ENCODE data around the gene SBF1. TPM values are rescaled to one million over a fixed set of nuclear protein-coding genes. Genes with fewer than 3 reads are reported as not detected.

SBF1 gene
- total RNA-seq, 2 experiments from 2014 or later: 192 to 207 TPM

DNA sequence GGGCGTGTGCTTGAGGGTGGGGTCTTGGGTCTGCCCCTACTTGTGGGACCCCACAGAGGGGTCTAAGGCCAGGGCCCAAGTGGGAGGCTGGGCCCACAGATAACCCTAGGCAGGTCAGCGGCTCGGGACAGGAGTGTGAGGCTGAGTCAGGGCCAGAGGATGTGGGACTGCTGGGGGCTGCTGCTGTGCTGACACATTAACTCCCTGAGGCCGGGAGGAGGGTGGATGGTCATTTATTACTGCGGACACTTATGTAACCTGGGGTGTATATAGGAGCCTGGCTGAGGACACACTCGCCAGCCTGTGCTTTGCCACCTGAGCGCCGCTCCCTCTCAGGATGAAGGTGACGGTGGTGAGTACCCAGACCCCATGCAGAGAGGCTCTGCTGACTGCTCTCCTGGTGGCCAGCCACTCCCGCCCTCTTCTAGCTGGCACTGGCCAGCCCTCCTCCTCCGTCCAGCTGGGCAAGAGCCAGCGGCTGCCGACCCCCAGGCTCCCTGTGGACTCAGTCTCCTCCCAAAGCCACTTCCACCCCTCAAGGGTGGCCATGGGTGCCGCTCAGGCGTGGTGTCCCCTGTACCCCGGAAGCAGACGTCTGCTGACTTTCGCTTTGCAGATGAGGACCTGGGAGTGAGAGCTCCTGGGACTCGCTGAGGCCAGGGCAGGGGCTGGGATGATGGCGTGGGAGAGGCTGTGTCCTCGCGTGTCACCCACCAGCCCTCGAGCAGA lies 11.9 kb upstream of the SBF1 start, which contains the start of gene MIOX:
Gene MIOX, plus strand, starts transcription at position 299 of the 729 bp plus-strand sequence. Its CDS starts 39 bp downstream, at position 338.
- H3K9me3 Mint-ChIP-seq (ENCODE audit: low read depth): no peaks in the 10 kb centered on the region
- H3K4me1 Mint-ChIP-seq: peaks cover 8% of the 10 kb centered on the region
- ATAC-seq: no peak
- H3K27ac Mint-ChIP-seq: no peak within 1 kb of the TSS
- H3K27me3 Mint-ChIP-seq: no peaks in the 10 kb centered on the region
- no peak within 1 kb of the TSS for H3K4me3 Mint-ChIP-seq
- no peaks in the 10 kb centered on the region for H3K36me3 Mint-ChIP-seq
- CTCF ChIA-PET: interaction anchor here (0.8 to 1.1 kb wide), 2 partner anchors 8 to 11 kb away, joined by 3 to 4 read pairs; no protein-coding TSS in a partner anchor
- DNase-seq: no peak

DNA sequence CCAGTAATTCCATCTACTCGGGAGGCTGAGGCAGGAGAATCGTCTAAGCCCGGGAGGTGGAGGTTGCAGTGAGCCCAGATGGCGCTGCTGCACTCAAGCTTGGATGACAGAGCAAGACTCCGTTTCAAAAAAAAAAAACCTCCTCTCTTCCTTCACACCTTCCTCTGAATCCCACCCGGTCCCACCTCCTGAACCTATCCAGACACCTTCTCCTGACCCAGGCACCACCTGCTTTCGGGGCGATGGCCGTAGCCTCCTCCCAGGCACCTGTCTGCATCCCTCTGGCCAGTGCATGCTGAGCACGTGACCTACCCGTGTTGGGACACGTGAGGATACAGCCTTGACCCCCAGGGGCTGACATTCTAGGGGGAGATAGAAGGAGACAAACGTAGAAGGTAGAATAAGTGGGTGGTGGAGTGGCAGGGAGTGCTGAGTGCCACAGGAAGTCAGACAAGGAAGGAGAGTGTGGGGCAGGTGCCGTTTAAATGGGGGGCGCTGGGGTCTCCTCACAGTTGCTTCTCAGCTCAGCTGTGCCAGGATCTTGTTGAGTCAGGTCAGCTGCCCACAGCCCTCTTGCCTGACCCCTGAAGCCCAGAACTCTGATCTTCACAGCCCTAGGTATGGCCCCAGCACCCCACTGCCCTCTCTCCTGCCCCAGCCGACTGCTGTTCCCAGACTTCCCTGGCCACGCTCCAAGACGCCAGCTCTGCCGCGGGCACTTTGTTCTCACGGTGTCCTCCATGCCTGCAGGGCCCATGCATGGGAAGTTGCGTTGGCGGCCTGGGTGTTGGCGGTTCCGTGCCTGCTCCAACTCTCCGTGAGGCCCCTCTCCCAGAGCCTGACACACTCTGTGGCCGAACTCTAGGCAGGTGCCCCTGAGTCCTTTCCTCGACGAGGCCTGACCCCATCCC lies 10.6 kb upstream of the SBF1 start:
- H3K4me1 Mint-ChIP-seq: no peaks in the 10 kb centered on the region
- peak overlapping the region; percentile 3 for H3K27ac Mint-ChIP-seq
- ATAC-seq (no peak), DNase-seq (no peak)
- H3K36me3 Mint-ChIP-seq: no peaks in the 10 kb centered on the region
- no peaks in the 10 kb centered on the region for H3K9me3 Mint-ChIP-seq (ENCODE audit: low read depth)
- H3K27me3 Mint-ChIP-seq: no peaks in the 10 kb centered on the region
- CTCF ChIA-PET: interaction anchor here (1.1 to 1.7 kb wide), 3 partner anchors 9 to 40 kb away, joined by 3 to 7 read pairs (median 4); partner anchors contain the start of gene SCO2
- H3K4me3 Mint-ChIP-seq: no peak overlapping the region

DNA sequence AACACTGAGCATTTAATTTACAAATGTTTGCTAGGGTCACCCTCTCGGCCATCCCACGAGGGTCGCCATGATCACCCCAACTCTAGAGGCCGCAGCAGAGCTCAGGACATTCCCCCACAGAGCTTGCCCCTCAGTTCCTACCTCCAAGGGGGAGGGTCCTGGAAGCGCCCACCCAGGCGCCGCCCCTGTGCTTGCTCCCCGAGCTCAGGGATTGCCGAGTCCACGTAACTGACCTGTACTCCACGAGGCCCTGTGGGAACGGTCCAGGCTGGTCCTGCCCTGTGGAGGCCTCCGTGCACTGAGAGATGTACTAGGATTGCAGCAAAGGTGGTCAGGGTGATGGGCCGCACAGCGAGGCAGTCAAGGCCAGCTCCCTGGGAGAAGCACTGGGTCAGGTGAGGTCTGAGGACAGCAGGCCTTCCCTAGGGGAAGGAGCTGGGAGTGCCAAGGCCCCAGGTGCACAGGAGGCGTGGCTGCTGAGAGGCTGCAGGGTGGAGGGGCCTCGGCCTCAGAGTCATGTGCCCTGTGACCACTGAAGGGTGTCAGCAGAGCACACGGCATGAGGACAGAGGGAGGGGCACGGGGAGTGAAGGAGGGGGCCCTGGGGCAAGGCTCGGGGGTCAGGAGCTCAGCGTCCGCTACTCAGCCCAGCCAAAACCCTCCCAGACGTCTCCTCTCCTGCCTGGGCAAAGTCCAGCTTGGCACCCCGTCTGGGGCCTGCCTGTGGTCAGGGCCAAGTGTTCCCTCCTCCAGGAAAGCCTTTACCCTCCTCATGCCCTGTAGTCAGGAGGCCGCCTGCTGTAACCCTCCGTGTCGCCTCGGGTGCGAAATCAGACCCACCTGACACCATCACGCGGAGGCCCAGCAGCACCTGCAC lies 9.4 kb upstream of the SBF1 start:
- CTCF ChIA-PET: interaction anchor here (0.9 to 1.7 kb wide), 5 partner anchors 11 to 41 kb away, joined by 3 to 7 read pairs (median 3); partner anchors contain the start of gene SCO2
- H3K36me3 Mint-ChIP-seq: no peaks in the 10 kb centered on the region
- ATAC-seq (no peak), DNase-seq (no peak)
- no peak overlapping the region for H3K27ac Mint-ChIP-seq
- H3K4me3 Mint-ChIP-seq: no peak overlapping the region
- peaks cover 9% of the 10 kb centered on the region for H3K27me3 Mint-ChIP-seq
- no peaks in the 10 kb centered on the region for H3K9me3 Mint-ChIP-seq (ENCODE audit: low read depth)
- no peaks in the 10 kb centered on the region for H3K4me1 Mint-ChIP-seq

DNA sequence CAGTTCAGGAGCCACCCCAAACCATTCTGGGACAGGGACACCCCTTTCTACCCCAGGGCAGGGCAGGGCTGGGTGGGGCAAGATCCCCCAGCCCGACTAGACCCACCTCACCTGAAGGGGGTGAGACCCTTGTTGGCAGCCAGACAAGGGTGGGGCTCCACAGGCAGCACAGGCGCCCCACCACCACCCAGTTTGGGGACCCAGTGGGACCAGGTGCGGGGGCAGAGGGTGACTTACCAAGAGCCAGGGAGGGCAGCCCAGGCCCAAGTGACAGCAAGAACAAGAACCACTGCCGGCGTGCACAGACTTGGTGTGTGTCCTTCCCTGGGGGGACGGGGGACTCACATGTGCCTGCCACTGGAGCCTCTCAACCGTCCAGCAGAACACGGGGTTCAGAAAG lies 8.7 kb upstream of the SBF1 start:
- Mint-ChIP-seq H3K36me3 (no peaks in the 10 kb centered on the region), H3K9me3 (ENCODE audit: low read depth) (no peaks in the 10 kb centered on the region), H3K4me1 (no peaks in the 10 kb centered on the region), H3K27me3 (peaks cover 15% of the 10 kb centered on the region), H3K4me3 (no peak overlapping the region), H3K27ac (no peak overlapping the region)
- ATAC-seq (no peak), DNase-seq (no peak)
- CTCF ChIA-PET: interaction anchor here (1.2 kb wide), 1 partner anchor 15 kb away, joined by 3 read pairs; no protein-coding TSS in a partner anchor

GRCh38 chr22:50483106-50483505 lies 8.3 kb upstream of the SBF1 start:
- Mint-ChIP-seq H3K9me3 (ENCODE audit: low read depth) (no peaks in the 10 kb centered on the region), H3K36me3 (no peaks in the 10 kb centered on the region)
- CTCF ChIA-PET: interaction anchor here (1.2 to 2.0 kb wide), 2 partner anchors 10 to 15 kb away, joined by 3 to 9 read pairs; no protein-coding TSS in a partner anchor

DNA sequence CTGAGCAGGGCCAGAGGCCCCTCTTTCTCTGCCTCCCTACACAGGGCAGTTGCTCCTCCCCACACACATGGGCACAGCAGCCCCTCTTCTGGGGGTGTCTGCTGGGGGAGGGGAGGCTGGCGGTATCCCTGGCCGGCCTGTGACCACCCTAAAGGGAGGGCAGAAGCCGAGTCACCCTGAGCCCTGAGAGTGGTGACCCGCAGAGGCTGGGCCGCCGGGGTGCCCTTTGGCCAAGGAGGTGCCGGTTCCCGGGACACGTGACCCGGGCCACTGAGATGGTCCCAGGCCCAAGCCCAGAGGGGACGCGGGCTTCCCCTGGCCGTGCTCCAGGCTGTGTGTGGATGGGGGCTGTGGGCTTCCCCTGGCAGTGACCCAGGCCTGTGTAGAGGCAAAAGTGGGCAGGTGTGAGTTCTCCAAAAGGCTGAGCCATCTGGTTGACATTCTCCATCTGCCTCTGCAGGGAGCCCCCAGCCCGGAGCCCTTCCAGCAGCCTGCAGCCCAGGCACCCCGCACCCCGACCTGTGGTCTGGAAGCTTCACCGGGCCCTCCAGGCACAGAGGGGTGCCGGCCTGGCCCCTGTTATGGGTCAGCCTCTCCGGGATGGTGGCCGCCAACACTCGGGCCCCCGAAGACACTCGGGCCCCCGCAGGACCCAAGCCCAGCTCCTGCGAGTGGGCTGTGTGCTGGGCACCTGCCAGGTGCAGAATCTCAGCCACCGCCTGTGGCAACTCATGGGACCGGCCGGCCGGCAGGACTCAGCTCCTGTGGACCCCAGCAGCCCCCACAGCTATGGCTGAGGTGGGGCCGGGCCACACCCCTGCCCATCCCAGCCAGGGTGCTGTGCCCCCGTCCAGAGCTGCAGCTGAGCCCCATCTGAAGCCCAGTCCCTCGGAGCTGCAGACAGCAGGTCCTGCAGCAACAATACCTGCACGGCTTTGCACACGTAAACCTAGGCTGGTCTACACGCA lies 7.6 kb upstream of the SBF1 start:
- H3K9me3 Mint-ChIP-seq (ENCODE audit: low read depth): no peaks in the 10 kb centered on the region
- no peaks in the 10 kb centered on the region for H3K4me1 Mint-ChIP-seq
- DNase-seq (no peak), ATAC-seq (no peak)
- peak overlapping the region; percentile 64 for H3K4me3 Mint-ChIP-seq
- no peaks in the 10 kb centered on the region for H3K36me3 Mint-ChIP-seq
- peaks cover 16% of the 10 kb centered on the region for H3K27me3 Mint-ChIP-seq
- H3K27ac Mint-ChIP-seq: no peak overlapping the region
- CTCF ChIA-PET: interaction anchor here (0.8 to 2.0 kb wide), 3 partner anchors 9 to 17 kb away, joined by 4 to 9 read pairs (median 5); no protein-coding TSS in a partner anchor

More at GRCh38 chr22:50483106-50483505, 8.3 kb upstream of the SBF1 start:
- Mint-ChIP-seq H3K4me1 (no peaks in the 10 kb centered on the region), H3K27me3 (peaks cover 16% of the 10 kb centered on the region), H3K27ac (no peak overlapping the region), H3K4me3 (no peak overlapping the region)
- DNase-seq (no peak), ATAC-seq (no peak)

GRCh38 chr22:50481440-50482106 lies 6.7 kb upstream of the SBF1 start, which contains the start of gene ADM2:
TSS of gene ADM2 (plus strand) at chr22:50481543. CDS start at chr22:50481848, 305 bp downstream.
- CTCF ChIA-PET: interaction anchor here (0.8 to 2.0 kb wide), 6 partner anchors 8 to 139 kb away, joined by 3 to 9 read pairs (median 4); no protein-coding TSS in a partner anchor
- Mint-ChIP-seq H3K9me3 (ENCODE audit: low read depth) (no peaks in the 10 kb centered on the region), H3K36me3 (no peaks in the 10 kb centered on the region), H3K4me1 (peaks cover 4% of the 10 kb centered on the region), H3K27me3 (peaks cover 16% of the 10 kb centered on the region), H3K4me3 (peak within 1 kb of the TSS; percentile 64), H3K27ac (no peak within 1 kb of the TSS)
- peak; percentile 72 for DNase-seq
- ATAC-seq: peak; percentile 90

DNA sequence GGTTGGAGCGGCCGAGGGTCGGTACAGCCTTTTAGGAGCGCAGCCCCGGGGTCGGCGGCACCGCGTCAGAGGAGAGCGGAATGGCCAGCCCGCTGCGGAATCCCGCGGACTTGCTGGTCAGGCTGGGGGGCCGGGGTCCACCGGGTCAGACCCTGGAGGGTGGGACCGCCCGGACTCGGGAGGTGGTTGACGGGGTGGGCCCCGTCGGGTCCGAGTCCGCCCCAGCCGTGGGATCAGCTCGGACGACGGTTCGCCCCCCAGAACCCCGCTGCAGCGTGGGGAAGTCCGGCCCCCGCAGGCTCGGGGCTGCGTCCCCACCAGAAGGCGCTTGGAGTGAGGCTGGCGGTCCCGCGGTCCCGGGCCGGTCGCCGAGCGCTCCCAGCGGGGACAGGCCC lies 6.2 kb upstream of the SBF1 start:
- H3K27me3 Mint-ChIP-seq: peaks cover 16% of the 10 kb centered on the region
- no peaks in the 10 kb centered on the region for H3K36me3 Mint-ChIP-seq
- peak overlapping the region; percentile 64 for H3K4me3 Mint-ChIP-seq
- no peak overlapping the region for H3K27ac Mint-ChIP-seq
- no peak for ATAC-seq
- no peak for DNase-seq
- CTCF ChIA-PET: interaction anchor here (0.8 to 2.0 kb wide), 7 partner anchors 8 to 139 kb away, joined by 3 to 9 read pairs (median 4); no protein-coding TSS in a partner anchor
- H3K9me3 Mint-ChIP-seq (ENCODE audit: low read depth): no peaks in the 10 kb centered on the region
- H3K4me1 Mint-ChIP-seq: peaks cover 4% of the 10 kb centered on the region

- DNase-seq: no peak
- Mint-ChIP-seq H3K4me1 (peaks cover 8% of the 10 kb centered on the region), H3K27ac (no peak overlapping the region), H3K9me3 (ENCODE audit: low read depth) (no peaks in the 10 kb centered on the region), H3K4me3 (peak overlapping the region; percentile 48), H3K36me3 (no peaks in the 10 kb centered on the region), H3K27me3 (peaks cover 16% of the 10 kb centered on the region)
- CTCF ChIA-PET: interaction anchor here (0.6 to 1.8 kb wide), 5 partner anchors 9 to 203 kb away, joined by 3 to 6 read pairs (median 4); no protein-coding TSS in a partner anchor
- ATAC-seq: no peak
Observed at GRCh38 chr22:50479721-50480120, 4.9 kb upstream of the SBF1 start.

DNA sequence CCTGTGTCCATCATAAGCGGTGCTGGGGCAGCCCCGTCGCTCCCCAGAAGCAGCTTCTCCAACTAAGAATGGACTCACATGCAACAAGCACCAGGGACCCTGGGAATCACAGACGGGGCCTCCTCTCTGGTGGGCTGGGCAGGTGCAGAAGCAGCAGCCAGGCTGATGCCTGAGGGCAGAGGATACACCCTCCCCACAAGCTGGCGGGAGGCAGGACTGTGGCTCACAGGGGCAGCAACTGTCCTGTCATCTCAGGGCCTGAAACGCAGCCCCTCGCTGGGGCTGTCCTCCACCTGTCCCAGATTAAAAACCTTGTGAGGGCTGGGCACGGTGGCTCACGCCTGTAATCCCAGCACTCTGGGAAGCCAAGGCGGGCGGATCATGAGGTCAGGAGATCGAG lies 3.1 kb upstream of the SBF1 start:
- ATAC-seq: no peak
- Mint-ChIP-seq H3K27ac (no peak overlapping the region), H3K4me3 (no peak overlapping the region), H3K9me3 (ENCODE audit: low read depth) (no peaks in the 10 kb centered on the region), H3K27me3 (peaks cover 16% of the 10 kb centered on the region), H3K4me1 (peaks cover 19% of the 10 kb centered on the region), H3K36me3 (peaks cover 4% of the 10 kb centered on the region)
- DNase-seq: no peak
- CTCF ChIA-PET: interaction anchor here (1.2 kb wide), 1 partner anchor 9 kb away, joined by 3 read pairs; no protein-coding TSS in a partner anchor

DNA sequence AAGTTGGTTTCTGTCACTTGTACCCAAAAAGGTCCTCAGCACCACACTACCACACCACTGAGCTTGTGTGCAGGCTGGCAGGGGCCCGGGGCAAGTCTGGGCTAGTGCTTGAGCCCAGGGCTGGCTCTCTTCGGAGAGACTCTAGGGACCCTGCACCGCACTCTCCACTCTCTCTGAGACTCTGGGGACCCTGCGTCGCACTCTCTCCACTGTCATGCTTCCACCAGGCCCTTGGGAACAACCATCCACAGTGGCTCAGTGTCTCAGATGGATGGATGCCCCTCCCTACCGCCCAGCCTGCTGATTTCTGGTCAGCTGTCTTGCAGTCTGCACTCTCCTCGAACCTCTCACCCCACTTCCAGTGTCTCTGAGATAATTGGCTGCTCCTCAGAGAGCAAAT lies 2.0 kb upstream of the SBF1 start:
- CTCF ChIA-PET: interaction anchor here (0.8 kb wide), 1 partner anchor 21 kb away, joined by 3 read pairs; no protein-coding TSS in a partner anchor
- ATAC-seq (no peak), DNase-seq (no peak)
- peaks cover 30% of the 10 kb centered on the region for H3K4me1 Mint-ChIP-seq
- H3K36me3 Mint-ChIP-seq: peaks cover 5% of the 10 kb centered on the region
- no peaks in the 10 kb centered on the region for H3K9me3 Mint-ChIP-seq (ENCODE audit: low read depth)
- H3K4me3 Mint-ChIP-seq: no peak overlapping the region
- H3K27me3 Mint-ChIP-seq: peaks cover 16% of the 10 kb centered on the region
- peak overlapping the region; percentile 19 for H3K27ac Mint-ChIP-seq
